Measurements from ENCODE around the gene FAM89B.

DNA sequence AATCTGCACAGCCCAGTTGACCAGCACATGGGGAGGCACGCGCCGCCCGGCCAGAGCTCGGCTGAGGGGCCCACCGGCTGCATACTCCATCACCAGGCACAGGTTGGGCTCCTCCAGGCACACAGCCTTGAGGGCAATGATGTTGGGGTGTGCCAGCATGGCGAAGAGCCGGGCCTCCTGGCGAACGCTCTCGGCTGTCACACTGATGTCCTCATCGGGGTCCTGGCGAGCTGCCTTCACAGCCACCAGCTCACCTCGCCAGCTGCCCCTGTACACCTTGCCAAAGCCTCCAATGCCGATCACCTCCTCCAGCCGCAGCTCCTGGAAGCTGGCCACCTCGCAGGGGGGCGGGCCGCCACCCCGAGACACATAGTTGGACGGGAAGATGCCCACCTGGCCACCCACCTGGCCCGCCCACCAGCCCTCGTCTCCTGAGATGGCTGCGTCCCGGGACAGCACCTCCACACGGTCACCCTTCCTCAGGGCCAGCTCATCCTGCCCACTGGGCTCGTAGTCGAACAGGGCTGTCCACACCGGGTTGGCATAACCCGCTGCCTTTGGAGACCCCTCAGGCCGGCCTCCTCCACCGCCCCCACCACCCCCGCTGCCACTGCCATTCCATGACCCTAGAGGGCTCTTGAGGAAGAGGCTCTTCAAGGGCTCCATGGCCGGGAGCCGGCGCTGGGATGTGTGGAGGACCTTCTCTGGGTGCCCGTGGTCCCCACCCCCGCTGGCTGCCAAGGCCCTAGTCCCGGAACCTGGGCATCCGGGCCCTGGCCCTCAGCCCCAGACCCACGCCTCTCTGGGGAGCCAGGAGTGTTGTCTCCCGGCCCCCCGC, 41.0 kb downstream of the FAM89B start:
- TF ChIP-seq, protein P1, sequence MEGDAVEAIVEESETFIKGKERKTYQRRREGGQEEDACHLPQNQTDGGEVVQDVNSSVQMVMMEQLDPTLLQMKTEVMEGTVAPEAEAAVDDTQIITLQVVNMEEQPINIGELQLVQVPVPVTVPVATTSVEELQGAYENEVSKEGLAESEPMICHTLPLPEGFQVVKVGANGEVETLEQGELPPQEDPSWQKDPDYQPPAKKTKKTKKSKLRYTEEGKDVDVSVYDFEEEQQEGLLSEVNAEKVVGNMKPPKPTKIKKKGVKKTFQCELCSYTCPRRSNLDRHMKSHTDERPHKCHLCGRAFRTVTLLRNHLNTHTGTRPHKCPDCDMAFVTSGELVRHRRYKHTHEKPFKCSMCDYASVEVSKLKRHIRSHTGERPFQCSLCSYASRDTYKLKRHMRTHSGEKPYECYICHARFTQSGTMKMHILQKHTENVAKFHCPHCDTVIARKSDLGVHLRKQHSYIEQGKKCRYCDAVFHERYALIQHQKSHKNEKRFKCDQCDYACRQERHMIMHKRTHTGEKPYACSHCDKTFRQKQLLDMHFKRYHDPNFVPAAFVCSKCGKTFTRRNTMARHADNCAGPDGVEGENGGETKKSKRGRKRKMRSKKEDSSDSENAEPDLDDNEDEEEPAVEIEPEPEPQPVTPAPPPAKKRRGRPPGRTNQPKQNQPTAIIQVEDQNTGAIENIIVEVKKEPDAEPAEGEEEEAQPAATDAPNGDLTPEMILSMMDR (optimal IDR thresholded peaks at IDR 0.05 in 1 of 3, IDR thresholded peaks at IDR 0.05 in 1 of 3, conservative IDR thresholded peaks at IDR 0.05 in 1 of 3; ENCODE audit: extremely low read depth in 1 of 3, insufficient read depth in 2 of 3, low read length in 3 of 3) = no peak
- no peak for TF ChIP-seq EZH2 (IDR thresholded peaks at IDR 0.05; ENCODE audit: low read length)

Measured in keratinocyte (primary cell).